ENCODE results near the gene LRPAP1.

The LRPAP1 gene

DNA sequence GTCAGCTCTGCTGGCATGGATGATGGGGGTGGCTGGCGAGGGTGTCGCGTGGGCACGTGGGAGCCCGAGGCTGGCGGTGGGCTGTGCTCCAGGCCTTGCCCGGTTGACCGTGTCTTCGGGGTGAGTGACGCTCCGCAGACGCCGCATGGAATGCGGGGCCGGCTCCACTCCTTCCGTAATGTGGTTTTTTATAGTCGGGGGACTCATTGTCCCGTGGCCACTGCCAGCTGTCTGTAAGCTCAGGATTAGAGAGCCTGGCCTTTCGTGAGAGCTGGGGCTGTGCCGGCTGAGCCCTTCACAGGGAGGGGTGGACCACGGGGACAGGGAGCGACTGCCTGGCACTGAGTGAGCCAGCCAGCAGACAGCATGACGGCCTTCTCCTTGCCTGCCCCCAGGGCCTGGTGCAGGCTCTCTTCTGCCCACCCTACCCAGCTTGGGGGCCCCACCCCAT lies 48.7 kb downstream of the LRPAP1 start:
- no peak overlapping the region for H3K27ac ChIP-seq
- TF ChIP-seq, protein P1, sequence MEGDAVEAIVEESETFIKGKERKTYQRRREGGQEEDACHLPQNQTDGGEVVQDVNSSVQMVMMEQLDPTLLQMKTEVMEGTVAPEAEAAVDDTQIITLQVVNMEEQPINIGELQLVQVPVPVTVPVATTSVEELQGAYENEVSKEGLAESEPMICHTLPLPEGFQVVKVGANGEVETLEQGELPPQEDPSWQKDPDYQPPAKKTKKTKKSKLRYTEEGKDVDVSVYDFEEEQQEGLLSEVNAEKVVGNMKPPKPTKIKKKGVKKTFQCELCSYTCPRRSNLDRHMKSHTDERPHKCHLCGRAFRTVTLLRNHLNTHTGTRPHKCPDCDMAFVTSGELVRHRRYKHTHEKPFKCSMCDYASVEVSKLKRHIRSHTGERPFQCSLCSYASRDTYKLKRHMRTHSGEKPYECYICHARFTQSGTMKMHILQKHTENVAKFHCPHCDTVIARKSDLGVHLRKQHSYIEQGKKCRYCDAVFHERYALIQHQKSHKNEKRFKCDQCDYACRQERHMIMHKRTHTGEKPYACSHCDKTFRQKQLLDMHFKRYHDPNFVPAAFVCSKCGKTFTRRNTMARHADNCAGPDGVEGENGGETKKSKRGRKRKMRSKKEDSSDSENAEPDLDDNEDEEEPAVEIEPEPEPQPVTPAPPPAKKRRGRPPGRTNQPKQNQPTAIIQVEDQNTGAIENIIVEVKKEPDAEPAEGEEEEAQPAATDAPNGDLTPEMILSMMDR (IDR thresholded peaks at IDR 0.05; ENCODE audit: low read depth, low read length, missing control alignments) = no peak
- H3K36me3 ChIP-seq (replicated peaks) = no peaks in the 10 kb centered on the region
- in situ Hi-C loops (cut with HindIII; ENCODE audit: low pct_ligation_motif_present, low sequenced_read_pairs) = no loop called here
- no peak for DNase-seq
- H3K27me3 ChIP-seq (replicated peaks) = peaks cover 28% of the 10 kb centered on the region
- no peak overlapping the region for H3K4me3 ChIP-seq (ENCODE audit: low read depth, low read length)

DNA sequence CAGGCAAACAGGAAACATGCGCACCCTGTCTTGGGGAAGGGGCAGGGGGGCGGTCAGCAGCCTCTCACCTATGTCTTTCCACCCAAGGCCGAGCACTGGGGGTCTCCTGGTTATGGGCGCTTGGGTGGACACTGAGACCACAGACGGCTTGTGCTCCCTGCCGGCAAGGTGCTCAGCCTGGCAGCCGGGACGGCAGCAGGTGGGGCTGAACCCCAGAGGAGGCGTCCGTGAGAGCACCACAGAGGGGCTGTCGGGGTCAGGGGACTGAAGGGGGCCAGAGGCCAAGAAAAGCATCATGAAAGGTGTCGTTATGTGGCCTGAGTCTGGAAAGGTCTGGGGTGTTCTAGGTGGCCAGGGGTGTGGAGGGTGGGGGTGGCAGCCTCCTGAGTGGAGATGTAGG lies 49.5 kb downstream of the LRPAP1 start:
- TF ChIP-seq, protein P1 (IDR thresholded peaks at IDR 0.05; ENCODE audit: low read depth, low read length, missing control alignments) = no peak
- DNase-seq = no peak
- Histone ChIP-seq H3K4me3 (ENCODE audit: low read depth, low read length) (no peak overlapping the region), H3K27ac (no peak overlapping the region), H3K36me3 (replicated peaks) (no peaks in the 10 kb centered on the region), H3K27me3 (replicated peaks) (peaks cover 28% of the 10 kb centered on the region)
- in situ Hi-C loops (cut with HindIII; ENCODE audit: low pct_ligation_motif_present, low sequenced_read_pairs) = no loop called here

DNA sequence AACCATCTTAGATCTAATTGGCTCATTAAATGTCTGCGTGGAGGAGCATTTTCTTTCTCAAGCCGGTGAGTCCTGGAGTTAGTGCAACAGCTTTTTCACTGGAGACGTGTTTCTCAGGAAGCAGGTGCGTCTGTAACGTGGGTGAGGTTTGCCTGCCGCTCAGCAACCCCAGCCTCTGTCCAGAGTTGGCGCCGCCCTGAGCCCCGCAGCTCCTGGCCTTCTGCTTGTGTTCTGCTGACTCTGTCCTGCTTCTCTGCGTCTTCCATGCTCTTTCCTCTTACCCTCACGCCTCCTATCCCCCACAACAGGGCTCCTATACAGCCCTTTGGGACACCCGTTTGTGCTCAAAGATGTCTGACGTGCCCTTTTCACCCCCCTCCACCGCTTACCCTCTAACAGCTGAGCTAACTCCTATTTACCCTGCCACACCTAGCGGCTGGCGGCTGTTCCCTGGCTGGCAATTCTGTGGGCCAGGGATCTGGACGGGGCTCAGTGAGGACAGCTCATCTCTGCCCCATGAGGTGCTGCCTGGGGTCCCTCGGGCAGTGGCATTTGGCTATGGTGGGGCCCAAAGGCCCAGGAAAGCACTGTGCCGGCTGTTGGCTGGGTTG lies 50.3 kb downstream of the LRPAP1 start:
- H3K27ac ChIP-seq = no peak overlapping the region
- DNase-seq = no peak
- in situ Hi-C loops (cut with HindIII; ENCODE audit: low pct_ligation_motif_present, low sequenced_read_pairs) = no loop called here
- peaks cover 29% of the 10 kb centered on the region for H3K27me3 ChIP-seq (replicated peaks)
- H3K4me3 ChIP-seq (ENCODE audit: low read depth, low read length) = no peak overlapping the region
- H3K36me3 ChIP-seq (replicated peaks) = no peaks in the 10 kb centered on the region
- TF ChIP-seq, protein P1 (IDR thresholded peaks at IDR 0.05; ENCODE audit: low read depth, low read length, missing control alignments) = no peak

DNA sequence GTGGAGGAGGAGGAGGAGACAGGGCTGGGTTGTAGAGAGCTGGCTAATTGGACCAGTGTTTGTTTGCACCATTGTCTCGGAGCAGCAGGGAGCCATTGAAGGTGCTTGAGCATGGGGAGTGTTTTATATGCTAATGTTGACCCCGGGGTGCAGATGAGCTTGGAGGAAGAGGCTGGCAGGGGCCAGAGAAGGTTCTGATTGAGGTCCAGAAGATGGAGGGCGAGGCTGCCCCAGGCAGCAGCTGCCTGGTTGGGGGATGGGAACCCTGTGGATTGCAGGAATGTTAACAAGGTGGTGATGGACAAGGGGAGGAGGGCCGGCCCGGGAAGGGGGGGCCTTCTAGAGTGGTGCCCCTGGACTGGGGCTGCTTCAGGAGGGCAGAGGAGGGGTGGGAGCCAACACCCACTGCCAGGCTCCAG lies 51.1 kb downstream of the LRPAP1 start:
- peaks cover 30% of the 10 kb centered on the region for H3K27me3 ChIP-seq (replicated peaks)
- no peak overlapping the region for H3K27ac ChIP-seq
- no peak for DNase-seq
- no peaks in the 10 kb centered on the region for H3K36me3 ChIP-seq (replicated peaks)
- H3K4me3 ChIP-seq (ENCODE audit: low read depth, low read length) = no peak overlapping the region
- in situ Hi-C loops (cut with HindIII; ENCODE audit: low pct_ligation_motif_present, low sequenced_read_pairs) = no loop called here
- TF ChIP-seq, protein P1 (IDR thresholded peaks at IDR 0.05; ENCODE audit: low read depth, low read length, missing control alignments) = no peak

DNA sequence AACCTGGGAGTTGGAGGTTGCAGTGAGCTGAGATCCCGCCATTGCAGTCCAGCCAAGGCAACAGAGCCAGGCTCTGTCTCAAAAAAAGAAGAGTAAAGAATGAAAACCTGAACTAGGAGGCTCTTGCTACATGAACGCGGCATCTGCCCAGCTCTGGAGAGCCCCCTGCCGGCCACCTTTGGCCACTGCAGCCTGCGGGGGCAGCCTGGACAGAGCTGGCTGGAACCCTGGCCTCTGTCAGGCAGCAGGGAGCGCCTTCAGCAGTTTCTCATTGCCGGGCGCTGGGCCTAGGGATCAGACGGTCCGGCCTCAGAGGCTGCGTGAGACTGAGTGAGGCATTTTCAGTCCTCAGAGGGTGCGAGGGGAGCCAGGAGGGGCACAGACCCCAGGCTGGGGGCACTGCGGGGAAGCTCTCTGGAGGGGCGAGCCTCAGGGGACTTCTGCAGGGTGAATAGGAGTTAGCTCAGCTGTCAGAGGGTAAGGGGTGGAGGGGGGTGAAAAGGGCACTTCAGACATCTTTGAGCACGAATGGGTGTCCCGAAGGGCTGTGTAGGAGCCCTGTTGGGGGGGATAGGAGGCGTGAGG lies 51.6 kb downstream of the LRPAP1 start:
- Histone ChIP-seq H3K36me3 (replicated peaks) (no peaks in the 10 kb centered on the region), H3K4me3 (ENCODE audit: low read depth, low read length) (no peak overlapping the region), H3K27me3 (replicated peaks) (peaks cover 27% of the 10 kb centered on the region), H3K27ac (no peak overlapping the region)
- in situ Hi-C loops (cut with HindIII; ENCODE audit: low pct_ligation_motif_present, low sequenced_read_pairs) = no loop called here
- DNase-seq = peak; percentile 80
- TF ChIP-seq, protein P1 (IDR thresholded peaks at IDR 0.05; ENCODE audit: low read depth, low read length, missing control alignments) = peak; percentile 100
